ENCODE results near the gene ACO2.

Gene ACO2

GRCh38 chr22:41487037-41487935 is 18.4 kb downstream of the ACO2 start:
- TF ChIP-seq CTCF (IDR thresholded peaks at IDR 0.05; ENCODE audit: borderline replicate concordance, insufficient read depth, low read depth, low read length) = no peak
- no peak overlapping the region for H3K4me3 ChIP-seq (ENCODE audit: low read depth, low read length)

GRCh38 chr22:41488076-41488475 is 19.2 kb downstream of the ACO2 start:
- no peak overlapping the region for H3K4me3 ChIP-seq (ENCODE audit: low read depth, low read length)
- no peak for TF ChIP-seq CTCF (IDR thresholded peaks at IDR 0.05; ENCODE audit: borderline replicate concordance, insufficient read depth, low read depth, low read length)

GRCh38 chr22:41488596-41489385 is 19.9 kb downstream of the ACO2 start:
- TF ChIP-seq CTCF (IDR thresholded peaks at IDR 0.05; ENCODE audit: borderline replicate concordance, insufficient read depth, low read depth, low read length) = no peak
- H3K4me3 ChIP-seq (ENCODE audit: low read depth, low read length) = no peak overlapping the region

GRCh38 chr22:41491374-41492100 is 22.6 kb downstream of the ACO2 start:
- TF ChIP-seq CTCF (IDR thresholded peaks at IDR 0.05; ENCODE audit: borderline replicate concordance, insufficient read depth, low read depth, low read length) = no peak
- no peak overlapping the region for H3K4me3 ChIP-seq (ENCODE audit: low read depth, low read length)

- no peak for TF ChIP-seq CTCF (IDR thresholded peaks at IDR 0.05; ENCODE audit: borderline replicate concordance, insufficient read depth, low read depth, low read length)
- no peak overlapping the region for H3K4me3 ChIP-seq (ENCODE audit: low read depth, low read length)
These were observed 29.5 kb downstream of the ACO2 start for GRCh38 chr22:41498303-41498835.

- H3K4me3 ChIP-seq (ENCODE audit: low read depth, low read length) = no peak overlapping the region
- no peak for TF ChIP-seq CTCF (IDR thresholded peaks at IDR 0.05; ENCODE audit: borderline replicate concordance, insufficient read depth, low read depth, low read length)
These were observed 30.8 kb downstream of the ACO2 start for GRCh38 chr22:41499624-41500280.

Measured in GM12875 (cell line).